NT2/D1 (cell line): ENCODE data around the gene BAZ1A.
"Not testable (repeated sequence)": the region's sequence is repeated elsewhere in the genome, so short reads cannot be mapped to it uniquely, and the experiment has no call there.

Source experiments
- DNase-seq: peaks from one replicate; pipeline ENCODE4 v3.0.0-alpha.2; 2011; ENCODE audit warnings: low read depth, low spot score
- H3K27me3 ChIP-seq: 2 replicates; pipeline ENCODE4 v1.6.0; 2011; ENCODE audit warnings: mild to moderate bottlenecking; ENCODE audit not compliant: insufficient read length, insufficient read depth
- H3K36me3 ChIP-seq: 2 replicates; pipeline ENCODE4 v1.6.1; 2011; ENCODE audit warnings: mild to moderate bottlenecking, low read length, mixed read lengths; ENCODE audit not compliant: insufficient read depth, insufficient read length
- H3K4me1 ChIP-seq: 2 replicates; pipeline ENCODE4 v1.5.1; 2011; ENCODE audit not compliant: insufficient read depth, insufficient read length
- H3K4me3 ChIP-seq: 2 replicates; pipeline ENCODE4 v1.5.1; 2011; ENCODE audit warnings: low read depth; ENCODE audit not compliant: insufficient read length
- H3K9ac ChIP-seq: 2 replicates; pipeline ENCODE4 v1.6.0; 2011; ENCODE audit warnings: low read depth; ENCODE audit not compliant: insufficient read length
- H3K9me3 ChIP-seq: 2 replicates; pipeline ENCODE4 v1.5.1; 2011; ENCODE audit warnings: mild to moderate bottlenecking, low read length; ENCODE audit not compliant: insufficient read depth
- SUZ12 ChIP-seq: IDR thresholded peaks from 2 replicates; pipeline ENCODE4 v1.6.1; 2011; ENCODE audit not compliant: insufficient read length, insufficient read depth; ENCODE audit errors: extremely low read depth
- YY1 ChIP-seq: IDR thresholded peaks from 2 replicates; pipeline ENCODE4 v1.6.1; 2011; ENCODE audit not compliant: insufficient read length, insufficient read depth
- ZNF274 ChIP-seq: IDR thresholded peaks from 2 replicates; pipeline ENCODE4 v1.6.1; 2011; ENCODE audit warnings: mild to moderate bottlenecking, low read depth, low read length

The BAZ1A gene

DNA sequence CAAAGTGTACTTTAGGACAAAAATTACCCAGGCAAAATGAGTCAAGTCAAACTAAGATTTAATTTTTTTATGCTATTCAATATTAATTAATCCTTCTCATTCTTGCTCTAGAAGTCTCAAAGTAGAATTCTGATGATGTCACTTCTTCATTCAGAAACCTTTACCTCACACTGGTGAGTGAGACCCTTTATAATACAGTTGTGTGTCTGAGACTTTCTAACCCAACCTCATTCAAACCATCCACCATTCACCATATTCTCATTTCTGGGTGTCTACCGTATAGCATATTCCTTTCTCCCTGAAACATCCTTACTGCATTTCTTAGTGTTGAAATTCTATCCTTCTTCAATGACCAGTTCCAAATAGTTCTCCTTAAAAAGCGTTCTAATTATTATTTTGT lies 119.9 kb downstream of the BAZ1A start:
- Histone ChIP-seq H3K9ac (no peak overlapping the region), H3K9me3 (no peaks in the 10 kb centered on the region), H3K4me3 (no peak overlapping the region), H3K27me3 (no peaks in the 10 kb centered on the region), H3K4me1 (no peaks in the 10 kb centered on the region), H3K36me3 (peaks cover 11% of the 10 kb centered on the region)
- no peak for DNase-seq
- TF ChIP-seq SUZ12, result no peak
- no peak for TF ChIP-seq ZNF274
- no peak for TF ChIP-seq YY1

DNA sequence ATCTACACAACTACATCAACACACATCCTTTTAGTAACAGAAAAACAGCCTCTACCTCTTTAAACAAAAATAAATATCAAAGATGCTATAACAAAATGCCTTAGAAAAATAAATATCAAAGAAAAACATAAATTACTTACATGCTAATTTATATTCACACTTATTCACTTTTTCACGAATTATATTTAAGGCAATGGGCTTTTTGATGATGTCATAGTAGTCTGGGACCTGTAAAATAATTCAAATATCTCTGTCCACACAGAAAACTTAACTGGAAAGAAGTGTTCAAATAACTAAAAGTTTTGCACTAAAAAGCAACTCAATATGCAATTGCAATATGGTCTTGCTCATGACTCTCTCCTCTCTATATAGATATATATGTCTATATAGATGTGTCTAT lies 120.5 kb downstream of the BAZ1A start:
- Histone ChIP-seq H3K36me3 (peaks cover 11% of the 10 kb centered on the region), H3K4me3 (no peak overlapping the region), H3K4me1 (no peaks in the 10 kb centered on the region), H3K9ac (no peak overlapping the region), H3K27me3 (no peaks in the 10 kb centered on the region), H3K9me3 (no peaks in the 10 kb centered on the region)
- TF ChIP-seq ZNF274 (no peak), SUZ12 (no peak), YY1 (no peak)
- DNase-seq, result no peak

DNA sequence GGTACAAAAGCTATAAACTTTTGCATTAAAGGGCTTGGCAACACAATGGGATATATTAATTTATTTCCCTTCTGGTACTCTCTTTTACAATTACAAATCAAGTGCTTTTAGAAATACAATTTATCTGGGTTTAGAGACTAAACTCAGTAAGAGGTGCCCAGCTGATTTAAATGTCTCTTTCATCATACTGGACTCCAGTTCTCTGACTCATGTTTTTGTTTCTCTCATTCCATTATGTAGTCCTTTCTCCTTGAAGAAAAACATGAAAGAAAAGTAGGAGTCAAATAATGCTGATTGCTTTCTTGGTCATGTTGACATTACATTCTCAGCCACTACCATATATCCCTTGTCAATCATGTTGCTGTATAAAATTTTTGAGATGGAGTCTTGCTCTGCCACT lies 124.5 kb downstream of the BAZ1A start:
- peaks cover 4% of the 10 kb centered on the region for H3K36me3 ChIP-seq
- no peak for DNase-seq

DNA sequence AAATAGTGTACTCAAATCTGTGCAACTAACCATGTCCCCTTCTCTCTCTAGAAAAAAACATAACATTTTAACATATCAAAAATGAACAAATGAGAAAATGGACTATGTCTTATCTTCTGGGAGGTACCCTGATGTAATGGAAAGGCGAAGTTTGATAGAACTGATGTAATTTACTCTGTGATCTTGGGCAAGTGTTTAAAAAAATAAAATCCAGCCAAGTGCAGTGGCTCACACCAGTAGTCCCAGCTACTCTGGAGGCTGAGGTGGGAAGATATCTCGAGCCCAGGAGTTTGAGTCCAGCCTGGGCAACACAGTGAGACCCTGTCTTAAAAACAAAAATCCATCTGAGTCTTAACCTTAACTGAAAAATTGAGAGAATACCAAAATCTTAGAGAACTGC lies 124.9 kb downstream of the BAZ1A start:
- H3K4me3 ChIP-seq, result no peak overlapping the region
- no peaks in the 10 kb centered on the region for H3K27me3 ChIP-seq
- H3K4me1 ChIP-seq, result no peaks in the 10 kb centered on the region
- no peak for TF ChIP-seq ZNF274
- TF ChIP-seq SUZ12, result no peak
- TF ChIP-seq YY1, result no peak
- no peak overlapping the region for H3K9ac ChIP-seq
- H3K9me3 ChIP-seq, result no peaks in the 10 kb centered on the region
- peaks cover 4% of the 10 kb centered on the region for H3K36me3 ChIP-seq
- DNase-seq, result no peak

More for the DNA sequence above, 124.5 kb downstream of the BAZ1A start:
- Histone ChIP-seq H3K9ac (no peak overlapping the region), H3K9me3 (no peaks in the 10 kb centered on the region), H3K27me3 (no peaks in the 10 kb centered on the region), H3K4me3 (no peak overlapping the region), H3K4me1 (no peaks in the 10 kb centered on the region)
- TF ChIP-seq SUZ12 (no peak), YY1 (no peak), ZNF274 (no peak)

DNA sequence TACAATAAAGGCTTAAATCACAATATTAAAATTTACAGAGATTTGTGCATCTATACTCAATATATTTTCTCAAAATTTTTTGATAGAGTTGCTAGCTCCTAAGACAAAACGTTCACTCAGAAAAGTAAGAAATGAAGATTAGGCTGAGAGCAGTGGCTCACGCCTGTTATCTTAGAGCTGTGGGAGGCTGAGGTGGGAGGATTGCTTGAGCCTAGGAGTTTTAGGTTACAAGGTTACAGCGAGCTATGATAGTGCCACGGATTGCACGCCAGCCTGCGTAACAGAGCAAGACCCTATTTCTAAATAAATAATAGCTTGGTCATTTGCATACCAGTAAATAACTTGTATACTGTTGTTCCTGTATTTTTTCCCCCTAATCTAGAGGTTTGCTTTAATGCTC lies 125.8 kb downstream of the BAZ1A start:
- H3K9me3 ChIP-seq, result no peaks in the 10 kb centered on the region
- H3K9ac ChIP-seq, result no peak overlapping the region
- H3K36me3 ChIP-seq, result peaks cover 4% of the 10 kb centered on the region
- H3K4me3 ChIP-seq, result no peak overlapping the region
- H3K4me1 ChIP-seq, result no peaks in the 10 kb centered on the region
- no peaks in the 10 kb centered on the region for H3K27me3 ChIP-seq
- TF ChIP-seq ZNF274, result no peak
- no peak for TF ChIP-seq YY1
- TF ChIP-seq SUZ12, result no peak
- no peak for DNase-seq

DNA sequence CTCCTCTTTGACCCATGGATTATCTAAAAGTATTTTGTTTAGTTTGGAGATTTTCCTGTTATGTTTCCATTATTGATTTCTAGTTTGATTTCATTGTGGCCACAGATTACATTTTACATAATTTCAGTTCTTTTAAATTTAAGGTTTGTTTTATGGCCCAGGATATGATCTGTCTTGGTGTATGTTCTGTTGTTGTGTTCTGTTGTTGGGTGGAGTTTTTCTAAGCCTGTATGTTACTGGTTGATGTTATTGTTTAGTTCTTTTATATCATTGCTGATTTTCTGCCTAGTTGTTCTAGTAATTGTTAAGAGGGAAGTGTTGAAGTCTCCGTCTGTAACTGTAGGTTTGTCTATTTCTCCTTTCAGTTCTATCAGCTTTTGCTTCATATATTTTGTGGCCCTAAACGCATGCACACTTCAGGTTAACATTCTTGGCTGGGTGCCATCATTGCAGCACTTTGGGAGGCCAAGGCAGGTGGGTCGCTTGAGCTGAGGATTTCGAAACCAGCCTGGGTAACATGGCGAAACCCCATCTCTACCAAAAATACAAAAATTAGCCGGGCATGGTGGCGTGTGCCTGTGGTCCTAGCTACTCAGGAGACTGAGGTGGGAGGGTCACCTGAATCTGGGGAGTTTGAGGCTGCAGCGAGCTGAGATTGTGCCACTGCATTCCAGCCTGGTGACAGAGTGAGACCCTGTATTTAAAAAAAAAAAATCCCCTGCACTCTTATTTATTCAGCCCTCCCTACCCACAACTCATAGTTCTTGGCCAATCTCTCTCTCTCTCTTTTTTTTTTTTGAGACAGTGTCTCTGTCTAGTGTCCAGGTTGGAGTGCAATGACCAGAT lies 132.7 kb downstream of the BAZ1A start:
- DNase-seq, result no peak
- Histone ChIP-seq H3K27me3 (no peaks in the 10 kb centered on the region), H3K9ac (no peak overlapping the region), H3K36me3 (no peaks in the 10 kb centered on the region), H3K4me1 (no peaks in the 10 kb centered on the region), H3K9me3 (no peaks in the 10 kb centered on the region), H3K4me3 (no peak overlapping the region)
- no peak for TF ChIP-seq ZNF274
- no peak for TF ChIP-seq YY1
- no peak for TF ChIP-seq SUZ12

DNA sequence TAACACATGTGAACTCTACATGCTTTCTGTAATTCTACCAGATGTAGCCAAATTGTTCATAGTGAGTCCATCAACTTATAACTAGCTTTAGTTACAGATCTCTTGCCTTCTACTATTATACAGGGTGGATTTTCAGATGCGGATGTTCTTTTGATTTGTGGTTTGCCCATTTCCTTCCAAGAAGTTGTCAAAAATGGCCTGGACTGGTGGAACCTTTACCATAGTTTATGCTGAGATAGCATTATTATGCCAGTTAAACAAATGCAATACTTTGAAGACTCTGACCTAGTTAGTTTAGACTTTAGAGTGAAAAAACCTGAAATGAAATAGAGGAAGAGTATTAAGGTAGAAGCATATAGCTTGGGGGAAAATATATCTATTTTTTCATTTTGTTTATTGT lies 133.3 kb downstream of the BAZ1A start:
- Histone ChIP-seq H3K4me3 (no peak overlapping the region), H3K36me3 (no peaks in the 10 kb centered on the region), H3K27me3 (no peaks in the 10 kb centered on the region), H3K4me1 (no peaks in the 10 kb centered on the region), H3K9ac (no peak overlapping the region), H3K9me3 (no peaks in the 10 kb centered on the region)
- DNase-seq, result no peak
- TF ChIP-seq YY1 (no peak), ZNF274 (no peak), SUZ12 (no peak)

DNA sequence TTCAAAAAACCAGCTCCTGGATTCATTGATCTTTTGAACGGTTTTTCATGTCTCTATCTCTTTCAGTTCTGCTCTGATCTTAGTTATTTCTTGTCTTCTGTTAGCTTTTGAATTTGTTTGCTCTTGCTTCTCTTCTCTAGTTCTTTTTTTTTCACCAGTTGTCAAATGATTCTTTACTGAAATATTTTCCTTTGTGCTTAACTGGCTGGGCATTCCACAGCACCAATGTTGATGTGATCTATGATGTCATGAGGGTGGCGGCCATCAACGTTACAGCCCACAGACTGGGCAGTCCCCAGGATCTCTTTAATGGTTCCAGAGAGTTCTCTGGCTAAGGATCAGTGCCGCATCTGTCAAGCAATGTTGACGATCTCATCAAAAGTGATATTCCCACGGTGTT lies 135.0 kb downstream of the BAZ1A start:
- DNase-seq, H3K36me3 ChIP-seq, H3K9me3 ChIP-seq, H3K27me3 ChIP-seq, H3K4me1 ChIP-seq, H3K4me3 ChIP-seq, H3K9ac ChIP-seq: not testable (repeated sequence)

DNA sequence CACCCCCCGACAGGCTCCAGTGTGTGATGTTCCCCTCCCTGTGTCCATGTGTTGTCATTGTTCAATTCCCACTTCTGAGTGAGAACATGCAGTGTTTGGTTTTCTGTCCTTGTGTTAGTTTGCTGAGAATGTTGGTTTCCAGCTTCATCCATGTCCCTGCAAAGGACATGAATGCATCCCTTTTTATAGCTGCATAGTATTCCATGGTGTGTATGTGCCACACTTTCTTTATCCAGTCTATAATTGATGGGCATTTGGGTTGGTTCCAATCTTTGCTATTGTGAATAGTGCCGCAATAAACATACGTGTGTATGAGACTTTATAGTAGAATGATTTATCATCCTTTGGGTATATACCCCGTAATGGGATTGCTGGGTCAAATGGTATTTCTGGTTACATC lies 138.1 kb downstream of the BAZ1A start:
- H3K36me3 ChIP-seq, DNase-seq: not testable (repeated sequence)

More for the DNA sequence above, 138.1 kb downstream of the BAZ1A start:
- H3K9me3 ChIP-seq, H3K4me3 ChIP-seq, H3K27me3 ChIP-seq, H3K4me1 ChIP-seq, H3K9ac ChIP-seq: not testable (repeated sequence)
